Heart right ventricle (tissue), 16 donors: ENCODE measurements around the gene EREG. TPM values are rescaled to one million over a fixed set of nuclear protein-coding genes. Genes with fewer than 3 reads are reported as not detected.

ENCODE experiments used
- ATAC-seq, 8 donors: fragments of 200-7000 bp; cut with Tn5 transposase; one replicate each; pipeline ENCODE4 v1.9.1; 2020; ENCODE audit warnings: mild to moderate bottlenecking in 8 of 8, moderate library complexity in 8 of 8, moderate number of reproducible peaks in 1 of 8
- DNase-seq, 2 donors: peaks; one replicate each; pipeline ENCODE4 v3.0.0-alpha.2; 2020
- H3K27ac ChIP-seq, 10 donors: fragments of 200-600 bp; sonication (generic) in 2 of 10; one replicate each; pipeline versions ENCODE4 v1.5.0 to v1.8.0; 2020 to 2022; ENCODE audit warnings: mild to moderate bottlenecking in 3 of 10
- H3K27me3 ChIP-seq, 7 donors: fragments of 200-600 bp; one replicate each; pipeline ENCODE4 v1.8.0; 2021 to 2022; ENCODE audit warnings: mild to moderate bottlenecking in 2 of 7
- H3K36me3 ChIP-seq, 9 donors: fragments of 200-600 bp; sonication (generic) in 1 of 9; one replicate each; pipeline versions ENCODE4 v1.5.0 to v1.8.0; 2020 to 2022; ENCODE audit warnings: mild to moderate bottlenecking in 2 of 9
- H3K4me1 ChIP-seq, 9 donors: fragments of 200-600 bp; sonication (generic) in 1 of 9; one replicate each; pipeline versions ENCODE4 v1.5.0 to v1.8.0; 2020 to 2022; ENCODE audit warnings: mild to moderate bottlenecking in 4 of 9
- H3K4me3 ChIP-seq, 10 donors: fragments of 200-600 bp; sonication (generic) in 2 of 10; one replicate each; pipeline versions ENCODE4 v1.5.0 to v1.8.0; 2020 to 2022; ENCODE audit warnings: mild to moderate bottlenecking in 7 of 10, moderate library complexity in 2 of 10
- H3K9me3 ChIP-seq, 11 donors: fragments of 200-600 bp in 10 of 11; sonication (generic) in 2 of 11; one replicate each; pipeline versions ENCODE4 v1.5.0 to v1.8.0; 2013 to 2022; ENCODE audit warnings: mild to moderate bottlenecking in 2 of 11, control low read depth in 1 of 11, moderate library complexity in 1 of 11
- WGBS, 2 donors: extraction: QIAGEN DNeasy Blood & Tissue Kit; methylation state at CpG; one replicate each; pipeline ENCODE4 v1.1.7; 2013; ENCODE audit warnings: inconsistent platforms in 1 of 2; 5-methylcytosine and 5-hydroxymethylcytosine counted together
- intact Hi-C, 10 donors: fragments of 100-400 bp; cut with DNase I; formaldehyde crosslinking; loops; one replicate each; pipeline versions ENCODE4 v1.11.1 to v1.14.2; 2022
- polyA plus RNA-seq, 2 donors: library from polyadenylated mRNA; stranded (reverse); fragments of 200-250 nt; gene quantifications; one replicate each; pipeline ENCODE4 v1.2.3, GENCODE V29; 2013
- total RNA-seq, 10 donors: library from RNA; stranded (reverse); fragmentation: NEBNext Ultra II Directional in 3 of 10; extraction: Animal tissue kit (Norgen Biotek cat#: 25700) in 3 of 10; gene quantifications; one replicate each; pipeline versions ENCODE4 v1.2.1 to v1.2.4, GENCODE V29; 2021 to 2023
- TF ChIP-seq, protein P1 (sequence below), 9 donors: fragments of 200-600 bp; sonication (generic) in 2 of 9; IDR thresholded peaks; one replicate each; pipeline versions ENCODE4 v1.5.0 to v1.8.0; 2021 to 2022; ENCODE audit warnings: antibody characterized with exemption in 9 of 9, mild to moderate bottlenecking in 5 of 9, moderate library complexity in 1 of 9
- donor health status: Arrhythmogenic right ventricular cardiomyopathy.
- donor health status: ischemic (EF 13 %, LVEDD 7.1; RV severe dilation, severe dysfunction).
- donor health status: healthy with polysubstance abuse.
- donor health status: DM: no; HTN: yes; CAD: no.
- donor health status: DM: no; HTN: no; CAD: no.
- donor health status: ischemic (EF 25% LVEDD 6.9; RV normal size, moderate dysfunction).
- donor health status: ischemic (EF 25% LVEDD 5.7; RV mildly dilated, moderate dysfunction).
- donor health status: healthy.
- donor health status: DM: yes; HTN: yes; CAD: no.
- donor health status: Ischemic cardiomyopathy.
- donor health status: ischemic (EF 35%, LVEDD 5.7; RV mildly dilated, moderate dysfunction).
- donor health status: nonischemic (EF 11% LVEDD 7.7; RV severe dilation, severe dysfunction).
- donor health status: DM: yes; HTN: yes; CAD: no.
- donor health status: PGD.
- donor health status: ischemic (EF 29% LVEDD 5.4; RV normal size, mild dysfunction).
- donor health status: nonischemic (EF 23%, LVEDD 6.1; RV moderate dilation, normal function).

Gene EREG
- total and polyA plus RNA-seq, 12 donors, result 0.06 to 4.0 (median 0.20) TPM; not detected in 2

DNA sequence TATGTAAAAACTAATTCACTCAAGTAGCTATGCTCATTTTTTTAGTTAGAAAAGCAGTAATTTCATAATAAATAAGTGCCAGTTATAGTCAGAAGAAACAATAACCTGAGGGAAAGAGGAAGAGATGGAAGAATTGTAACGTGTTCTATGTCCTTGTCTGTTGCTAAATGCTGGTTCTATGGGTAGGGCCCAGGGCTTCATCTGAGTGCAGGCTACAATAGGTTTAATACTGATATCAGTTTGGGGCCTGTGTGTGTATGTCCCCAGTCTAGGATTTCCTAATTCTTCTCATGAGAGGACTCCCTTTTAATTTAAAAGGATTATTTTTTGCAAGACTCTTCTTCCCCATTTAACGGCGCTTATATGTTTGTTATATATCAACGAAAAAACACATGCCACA lies 3.3 kb upstream of the EREG start:
- intact Hi-C loops, result no loop called here
- Histone ChIP-seq H3K27ac (no peak overlapping the region), H3K4me3 (no peak overlapping the region), H3K4me1 (peaks cover 0 to 16% (median 7%) of the 10 kb centered on the region in 9 donors), H3K27me3 (peaks cover 5 to 45% (median 30%) of the 10 kb centered on the region in 7 donors), H3K9me3 (no peaks in the 10 kb centered on the region), H3K36me3 (no peaks in the 10 kb centered on the region)
- TF ChIP-seq, protein P1, sequence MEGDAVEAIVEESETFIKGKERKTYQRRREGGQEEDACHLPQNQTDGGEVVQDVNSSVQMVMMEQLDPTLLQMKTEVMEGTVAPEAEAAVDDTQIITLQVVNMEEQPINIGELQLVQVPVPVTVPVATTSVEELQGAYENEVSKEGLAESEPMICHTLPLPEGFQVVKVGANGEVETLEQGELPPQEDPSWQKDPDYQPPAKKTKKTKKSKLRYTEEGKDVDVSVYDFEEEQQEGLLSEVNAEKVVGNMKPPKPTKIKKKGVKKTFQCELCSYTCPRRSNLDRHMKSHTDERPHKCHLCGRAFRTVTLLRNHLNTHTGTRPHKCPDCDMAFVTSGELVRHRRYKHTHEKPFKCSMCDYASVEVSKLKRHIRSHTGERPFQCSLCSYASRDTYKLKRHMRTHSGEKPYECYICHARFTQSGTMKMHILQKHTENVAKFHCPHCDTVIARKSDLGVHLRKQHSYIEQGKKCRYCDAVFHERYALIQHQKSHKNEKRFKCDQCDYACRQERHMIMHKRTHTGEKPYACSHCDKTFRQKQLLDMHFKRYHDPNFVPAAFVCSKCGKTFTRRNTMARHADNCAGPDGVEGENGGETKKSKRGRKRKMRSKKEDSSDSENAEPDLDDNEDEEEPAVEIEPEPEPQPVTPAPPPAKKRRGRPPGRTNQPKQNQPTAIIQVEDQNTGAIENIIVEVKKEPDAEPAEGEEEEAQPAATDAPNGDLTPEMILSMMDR (IDR thresholded peaks at IDR 0.05), result no peak
- ATAC-seq (no peak), DNase-seq (no peak)
- 66 to 67% methylated on average over 4 of the region's 4 CpGs for WGBS, 2 donors

DNA sequence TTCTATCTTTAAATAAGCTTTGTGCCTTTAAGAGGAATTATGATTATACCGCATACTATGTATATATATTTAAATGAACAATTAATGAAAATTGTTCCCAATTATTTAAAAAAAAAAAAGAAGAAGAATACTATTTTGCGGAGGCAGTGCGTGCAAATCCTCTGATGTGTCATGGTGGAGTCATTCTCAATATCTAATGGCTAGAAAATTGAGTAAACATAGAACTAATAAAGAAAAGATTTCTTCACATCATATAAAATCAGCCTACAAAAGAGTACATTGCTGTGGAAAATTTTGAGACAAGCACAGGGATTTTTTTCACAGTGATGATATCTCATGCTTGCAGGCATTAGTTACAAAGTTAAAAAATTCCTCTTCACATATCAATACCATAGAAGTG lies 2.6 kb upstream of the EREG start:
- WGBS, 2 donors, result 96 to 97% methylated on average over 3 of the region's 3 CpGs

DNA sequence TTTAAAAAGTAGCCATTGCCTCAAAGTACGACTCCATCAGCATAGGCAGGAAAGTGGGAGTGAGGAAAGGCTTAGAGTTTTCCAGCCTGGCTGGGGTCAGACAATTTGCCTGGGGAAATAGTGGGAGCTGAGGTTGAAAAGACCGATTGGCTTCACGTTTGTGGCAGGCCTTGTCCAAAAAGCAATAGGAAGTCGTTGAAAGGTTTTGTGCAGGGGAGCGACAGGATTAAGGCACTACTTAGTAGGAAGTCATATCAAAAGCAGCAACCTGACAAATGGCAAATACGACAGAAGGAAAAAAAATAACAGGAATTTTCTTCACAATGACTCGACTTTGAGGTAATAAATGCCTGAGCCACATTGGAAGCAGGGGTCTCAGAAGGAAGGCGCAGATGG lies 691 bp upstream of the EREG start:
- 40 to 46% methylated on average over 8 of the region's 8 CpGs for WGBS, 2 donors
- Histone ChIP-seq H3K4me1 (peaks cover 0 to 16% (median 7%) of the 10 kb centered on the region in 9 donors), H3K27ac (peak overlapping the region in 1 of 10 donors; percentile 55), H3K9me3 (no peaks in the 10 kb centered on the region), H3K4me3 (peak overlapping the region in 1 of 10 donors; percentile 50), H3K27me3 (peaks cover 5 to 68% (median 38%) of the 10 kb centered on the region in 7 donors), H3K36me3 (no peaks in the 10 kb centered on the region)
- ATAC-seq, result no peak
- no peak for DNase-seq
- intact Hi-C loops, result no loop called here
- TF ChIP-seq, protein P1 (IDR thresholded peaks at IDR 0.05), result no peak

More for the DNA sequence above, 2.6 kb upstream of the EREG start:
- no peaks in the 10 kb centered on the region for H3K9me3 ChIP-seq
- DNase-seq, result no peak
- no peak overlapping the region for H3K4me3 ChIP-seq
- intact Hi-C loops, result no loop called here
- ATAC-seq, result no peak
- H3K4me1 ChIP-seq, result peaks cover 0 to 16% (median 7%) of the 10 kb centered on the region in 9 donors
- H3K27ac ChIP-seq, result no peak overlapping the region
- peaks cover 5 to 52% (median 35%) of the 10 kb centered on the region in 7 donors for H3K27me3 ChIP-seq
- H3K36me3 ChIP-seq, result no peaks in the 10 kb centered on the region
- TF ChIP-seq, protein P1 (IDR thresholded peaks at IDR 0.05), result no peak

DNA sequence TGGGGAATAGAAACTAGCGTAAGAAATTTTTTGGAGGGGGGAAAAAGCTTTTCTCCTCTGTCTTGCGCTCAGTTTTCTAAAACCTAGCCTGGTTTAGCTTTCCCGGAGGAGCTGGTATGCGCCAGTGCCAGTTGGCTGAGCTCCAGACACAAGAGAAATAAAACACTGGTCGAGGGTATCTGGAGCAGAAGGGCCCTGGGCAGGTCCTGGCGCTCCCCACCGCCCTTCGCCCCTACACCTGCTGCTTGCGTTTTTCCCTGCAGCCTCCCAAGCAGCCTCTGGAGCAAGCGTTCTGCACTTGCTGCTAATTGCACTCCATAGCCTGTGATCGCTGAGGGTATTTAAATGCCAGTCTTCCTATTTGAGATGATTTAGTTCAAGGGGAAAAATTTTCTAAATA lies 816 bp downstream of the EREG start:
- H3K9me3 ChIP-seq, result no peaks in the 10 kb centered on the region
- peak overlapping the region in 7 of 10 donors; percentile 13 to 50 (median 41) for H3K4me3 ChIP-seq
- H3K4me1 ChIP-seq, result peaks cover 0 to 16% (median 7%) of the 10 kb centered on the region in 9 donors
- DNase-seq, result peak in 1 of 2 donors; percentile 14
- intact Hi-C loops, result no loop called here
- peak in 2 of 8 donors; percentile 16 to 37 for ATAC-seq
- WGBS, 2 donors, result 9 to 12% methylated on average over 11 of the region's 11 CpGs
- TF ChIP-seq, protein P1 (IDR thresholded peaks at IDR 0.05), result no peak
- H3K27ac ChIP-seq, result peak overlapping the region in 1 of 10 donors; percentile 55
- H3K36me3 ChIP-seq, result no peaks in the 10 kb centered on the region
- H3K27me3 ChIP-seq, result peaks cover 5 to 59% (median 38%) of the 10 kb centered on the region in 7 donors
